Stomach (tissue), 9 donors: ENCODE data around the gene E4F1. TPM values are rescaled to one million over a fixed set of nuclear protein-coding genes. Genes with fewer than 3 reads are reported as not detected.

Experiments
- DNase-seq, 2 donors: peaks; one replicate each; pipeline versions ENCODE4 v3.0.0 to v3.0.0-alpha.2; 2013 to 2019
- H3K27ac ChIP-seq, 5 donors: fragments of 200-600 bp in 4 of 5; sonication (generic) in 4 of 5; one replicate each; pipeline ENCODE4 v1.5.1; 2013 to 2019; ENCODE audit warnings: mild to moderate bottlenecking in 1 of 5, moderate library complexity in 1 of 5
- H3K27me3 ChIP-seq, 3 donors: fragments of 200-600 bp; sonication (generic); one replicate each; pipeline ENCODE4 v1.5.1; 2017 to 2019; ENCODE audit warnings: mixed run types in 1 of 3
- H3K36me3 ChIP-seq, 4 donors: fragments of 200-600 bp; sonication (generic); 1 replicate in 3 of 4; 2 replicates in 1 of 4; pipeline ENCODE4 v1.5.1; 2016 to 2019
- H3K4me1 ChIP-seq, 4 donors: fragments of 200-600 bp; sonication (generic); one replicate each; pipeline ENCODE4 v1.5.1; 2016 to 2019
- H3K4me3 ChIP-seq, 4 donors: fragments of 200-600 bp; sonication (generic) in 3 of 4; one replicate each; pipeline ENCODE4 v1.5.1; 2016 to 2019; ENCODE audit warnings: mild to moderate bottlenecking in 1 of 4
- H3K9me3 ChIP-seq, 4 donors: fragments of 200-600 bp; sonication (generic); one replicate each; pipeline ENCODE4 v1.5.1; 2016 to 2019
- CTCF ChIP-seq, 7 experiments: fragments of 450-650 bp in 4 of 7; fragments of 200-600 bp in 3 of 7; sonication (generic) in 3 of 7; IDR thresholded peaks; one replicate each; pipeline ENCODE4 v1.5.1; 2016 to 2019; ENCODE audit warnings: antibody characterized with exemption in 7 of 7, control low read depth in 2 of 7, mild to moderate bottlenecking in 1 of 7
- EP300 ChIP-seq: sonication (generic); formaldehyde crosslinking; IDR thresholded peaks from one replicate; pipeline ENCODE4 v1.6.1; 2017; ENCODE audit warnings: antibody characterized with exemption
- POLR2A ChIP-seq, 4 donors: fragments of 450-650 bp; IDR thresholded peaks; one replicate each; pipeline ENCODE4 v1.6.1; 2016; ENCODE audit warnings: antibody characterized with exemption in 4 of 4, control low read depth in 2 of 4, mild to moderate bottlenecking in 1 of 4, moderate library complexity in 1 of 4
- POLR2AphosphoS5 ChIP-seq, 3 donors: sonication (generic); formaldehyde crosslinking; IDR thresholded peaks; one replicate each; pipeline ENCODE4 v1.6.1; 2016; ENCODE audit warnings: antibody characterized with exemption in 3 of 3
- WGBS, 5 donors: extraction: QIAGEN DNeasy Blood & Tissue Kit in 3 of 5; methylation state at CpG; one replicate each; pipeline versions ENCODE4 v1.1.5 to v1.1.7; 2013 to 2018; 5-methylcytosine and 5-hydroxymethylcytosine counted together
- intact Hi-C: fragments of 100-400 bp; cut with DNase I; formaldehyde crosslinking; loops from one replicate; pipeline ENCODE4 v1.15.1; 2023; ENCODE audit warnings: low total_unique reads
- polyA plus RNA-seq, 3 donors: library from polyadenylated mRNA; stranded (reverse); fragments of 200-250 nt; gene quantifications; one replicate each; pipeline ENCODE4 v1.2.3, GENCODE V29; 2013
- total RNA-seq, 5 donors: library from RNA; depleted of rRNA; stranded (reverse); fragments of >200 nt; gene quantifications; one replicate each; pipeline versions ENCODE4 v1.1.0 to v1.2.3, GENCODE V29; 2014 to 2016
- donor health status: healthy with polysubstance abuse.
- donor health status: Bipolar disorder and iron deficiency.
- donor health status: healthy.

Gene E4F1
- total and polyA plus RNA-seq, 8 donors = 12.7 to 114 (median 35.6) TPM

GRCh38 chr16:2229632-2230250, 6.3 kb downstream of the E4F1 start:
- 84 to 94% (median 92%) methylated on average over 8 to 23 of the region's 23 CpGs for WGBS, 5 donors
- H3K27ac ChIP-seq = no peak overlapping the region
- H3K9me3 ChIP-seq = no peaks in the 10 kb centered on the region
- H3K36me3 ChIP-seq = peaks cover 67 to 85% (median 79%) of the 10 kb centered on the region in 4 donors
- intact Hi-C loops = no loop called here
- DNase-seq = no peak
- H3K27me3 ChIP-seq = peaks cover 0 to 7% (median 0%) of the 10 kb centered on the region in 3 donors
- H3K4me3 ChIP-seq = no peak overlapping the region
- no peak for TF ChIP-seq CTCF (IDR thresholded peaks at IDR 0.05)
- TF ChIP-seq POLR2A (IDR thresholded peaks at IDR 0.05) = no peak
- TF ChIP-seq EP300 = no peak
- TF ChIP-seq POLR2AphosphoS5 (IDR thresholded peaks at IDR 0.05) = no peak
- peaks cover 16 to 30% (median 27%) of the 10 kb centered on the region in 4 donors for H3K4me1 ChIP-seq

GRCh38 chr16:2230376-2230775, 7.0 kb downstream of the E4F1 start:
- H3K4me1 ChIP-seq = peaks cover 10 to 24% (median 20%) of the 10 kb centered on the region in 4 donors
- peaks cover 0 to 11% (median 0%) of the 10 kb centered on the region in 3 donors for H3K27me3 ChIP-seq
- peaks cover 73 to 91% (median 85%) of the 10 kb centered on the region in 4 donors for H3K36me3 ChIP-seq
- H3K9me3 ChIP-seq = no peaks in the 10 kb centered on the region
- H3K27ac ChIP-seq = no peak overlapping the region
- 87 to 95% (median 90%) methylated on average over 7 to 13 of the region's 13 CpGs for WGBS, 5 donors
- DNase-seq = no peak
- TF ChIP-seq EP300 = no peak
- TF ChIP-seq POLR2A (IDR thresholded peaks at IDR 0.05) = no peak
- no peak for TF ChIP-seq CTCF (IDR thresholded peaks at IDR 0.05)
- H3K4me3 ChIP-seq = no peak overlapping the region
- intact Hi-C loops = no loop called here

- 84 to 92% (median 87%) methylated on average over 27 to 29 of the region's 29 CpGs for WGBS, 5 donors
- intact Hi-C loops = no loop called here
- peaks cover 73 to 97% (median 89%) of the 10 kb centered on the region in 4 donors for H3K36me3 ChIP-seq
Observed at GRCh38 chr16:2231016-2231931, 7.9 kb downstream of the E4F1 start.

More at GRCh38 chr16:2231016-2231931, 7.9 kb downstream of the E4F1 start:
- H3K4me3 ChIP-seq = no peak overlapping the region
- H3K27ac ChIP-seq = no peak overlapping the region
- DNase-seq = no peak
- peaks cover 0 to 20% (median 7%) of the 10 kb centered on the region in 3 donors for H3K27me3 ChIP-seq
- TF ChIP-seq POLR2A (IDR thresholded peaks at IDR 0.05) (no peak), EP300 (no peak), CTCF (IDR thresholded peaks at IDR 0.05) (no peak), POLR2AphosphoS5 (IDR thresholded peaks at IDR 0.05) (no peak)
- peaks cover 10 to 21% (median 18%) of the 10 kb centered on the region in 4 donors for H3K4me1 ChIP-seq
- no peaks in the 10 kb centered on the region for H3K9me3 ChIP-seq
